IMR-90 (cell line): ENCODE results near the gene ISM1. TPM values are rescaled to one million over a fixed set of nuclear protein-coding genes. Genes with fewer than 3 reads are reported as not detected.

ENCODE experiments used
- ATAC-seq: fragments of 200-7000 bp; cut with Tn5 transposase; 2 replicates; pipeline ENCODE4 v1.9.1; 2020; ENCODE audit warnings: low read depth, mild to moderate bottlenecking, moderate library complexity
- BruUV-seq: library from RNA; stranded (reverse); fragments of 400-500 nt; replicated peaks from 2 replicates; lab custom pipeline; 2021; lab: Mats Ljungman, UMichigan
- CTCF ChIA-PET: fragments of 300-600 bp; formaldehyde crosslinking; extraction: SDS; loops from one replicate; lab custom pipeline; 2021; ENCODE audit warnings: antibody characterized with exemption; lab: Yijun Ruan, JAX
- POLR2A ChIA-PET: fragments of 300-600 bp; sonication (Branson Sonifier 250); formaldehyde crosslinking; loops from one replicate; lab custom pipeline; 2022; ENCODE audit warnings: antibody characterized with exemption; ENCODE audit not compliant: unreplicated experiment; lab: Charles Lee
- DNase-seq: peaks from one replicate; pipeline ENCODE4 v3.0.0; 2013
- H2AFZ ChIP-seq: replicated peaks from 2 replicates; pipeline ENCODE3; 2013; ENCODE audit warnings: low read length, mild to moderate bottlenecking; ENCODE audit not compliant: poor library complexity
- H2AK5ac ChIP-seq: 2 replicates; pipeline ENCODE4 v1.6.1; 2013; ENCODE audit warnings: low read depth, low read length, inconsistent platforms
- H2AK9ac ChIP-seq: replicated peaks from 2 replicates; pipeline ENCODE3; 2013; ENCODE audit warnings: mild to moderate bottlenecking, low read depth, low read length, moderate library complexity; ENCODE audit not compliant: poor library complexity
- H2BK120ac ChIP-seq: 2 replicates; pipeline ENCODE4 v1.6.1; 2013; ENCODE audit warnings: low read depth, low read length, inconsistent platforms
- H2BK15ac ChIP-seq: 3 replicates; pipeline ENCODE4 v1.6.1; 2013; ENCODE audit warnings: low read depth, low read length, inconsistent platforms
- H2BK20ac ChIP-seq: 2 replicates; pipeline ENCODE4 v1.6.1; 2013; ENCODE audit warnings: low read depth, mild to moderate bottlenecking, inconsistent platforms, low read length, moderate library complexity
- H2BK5ac ChIP-seq: 2 replicates; pipeline ENCODE4 v1.6.1; 2013; ENCODE audit warnings: mild to moderate bottlenecking, low read depth, low read length, inconsistent platforms; ENCODE audit not compliant: poor library complexity, severe bottlenecking
- H3K14ac ChIP-seq: replicated peaks from 2 replicates; pipeline ENCODE4 v1.6.1; 2013; ENCODE audit warnings: low read depth, low read length, inconsistent platforms
- H3K18ac ChIP-seq: 2 replicates; pipeline ENCODE4 v1.6.1; 2013; ENCODE audit warnings: low read depth, low read length, control low read depth
- H3K23ac ChIP-seq: 2 replicates; pipeline ENCODE4 v1.6.1; 2013; ENCODE audit warnings: low read depth, low read length, inconsistent platforms
- H3K27ac ChIP-seq: 2 replicates; pipeline ENCODE4 v1.5.1; 2013; ENCODE audit warnings: mild to moderate bottlenecking, control low read depth, low read length; ENCODE audit not compliant: insufficient read depth
- H3K27me3 ChIP-seq: 2 replicates; pipeline ENCODE4 v1.6.1; 2013; ENCODE audit warnings: low read length; ENCODE audit not compliant: control insufficient read depth, insufficient read depth
- H3K36me3 ChIP-seq: 2 replicates; pipeline ENCODE4 v1.6.1; 2013; ENCODE audit warnings: low read length, mixed read lengths; ENCODE audit not compliant: control insufficient read depth, insufficient read depth
- H3K4ac ChIP-seq: 2 replicates; pipeline ENCODE4 v1.6.1; 2013; ENCODE audit warnings: low read depth, low read length, inconsistent platforms
- H3K4me1 ChIP-seq: 2 replicates; pipeline ENCODE4 v1.6.1; 2013; ENCODE audit warnings: low read length, mixed read lengths; ENCODE audit not compliant: control insufficient read depth, insufficient read depth
- H3K4me2 ChIP-seq: 2 replicates; pipeline ENCODE4 v1.6.1; 2013; ENCODE audit warnings: low read depth, mild to moderate bottlenecking, control low read depth, low read length, moderate library complexity
- H3K4me3 ChIP-seq: 2 replicates; pipeline ENCODE4 v1.5.1; 2013; ENCODE audit warnings: low read depth, mild to moderate bottlenecking, control low read depth, low read length, moderate library complexity; ENCODE audit not compliant: insufficient read depth
- H3K56ac ChIP-seq: 2 replicates; pipeline ENCODE4 v1.6.1; 2013; ENCODE audit warnings: low read length, inconsistent platforms; ENCODE audit not compliant: insufficient read depth; ENCODE audit errors: extremely low read depth
- H3K79me1 ChIP-seq, 2 experiments: 2 replicates each; pipeline ENCODE4 v1.6.1; 2013; ENCODE audit warnings: low read length in 2 of 2, inconsistent platforms in 1 of 2, low read depth in 1 of 2
- H3K9ac ChIP-seq: 2 replicates; pipeline ENCODE4 v1.6.1; 2013; ENCODE audit warnings: low read depth, low read length, control low read depth
- H3K9me1 ChIP-seq: 2 replicates; pipeline ENCODE4 v1.6.1; 2013; ENCODE audit warnings: low read length, inconsistent platforms; ENCODE audit not compliant: insufficient read depth
- H3K9me3 ChIP-seq: 2 replicates; pipeline ENCODE4 v1.6.1; 2013; ENCODE audit warnings: low read length; ENCODE audit not compliant: control insufficient read depth, insufficient read depth
- H4K20me1 ChIP-seq: 2 replicates; pipeline ENCODE4 v1.6.1; 2013; ENCODE audit warnings: low read length, inconsistent platforms; ENCODE audit not compliant: insufficient read depth
- H4K5ac ChIP-seq: 2 replicates; pipeline ENCODE4 v1.6.1; 2013; ENCODE audit warnings: mild to moderate bottlenecking, low read depth, low read length, control low read depth
- H4K8ac ChIP-seq, 2 experiments: 2 replicates each; pipeline ENCODE4 v1.6.1; 2013; ENCODE audit warnings: low read depth in 2 of 2, low read length in 2 of 2, control low read depth in 1 of 2, inconsistent platforms in 1 of 2
- H4K91ac ChIP-seq: 2 replicates; pipeline ENCODE4 v1.6.1; 2013; ENCODE audit warnings: low read depth, low read length, inconsistent platforms; ENCODE audit not compliant: insufficient read depth
- BHLHE40 ChIP-seq: fragments of 150-350 bp; IDR thresholded peaks from 2 replicates; pipeline ENCODE4 v1.6.1; 2016; ENCODE audit warnings: mild to moderate bottlenecking, low read depth, low read length
- CEBPB ChIP-seq: IDR thresholded peaks from 2 replicates; pipeline ENCODE4 v1.6.1; 2012; ENCODE audit warnings: low read depth, low read length, improper control_type of control experiment
- CHD1 ChIP-seq: IDR thresholded peaks from 2 replicates; pipeline ENCODE4 v1.6.1; 2012; ENCODE audit warnings: low read depth, low read length, improper control_type of control experiment
- FOS ChIP-seq: fragments of 150-350 bp; IDR thresholded peaks from 2 replicates; pipeline ENCODE4 v1.6.1; 2016; ENCODE audit warnings: low read depth, low read length
- MAFK ChIP-seq: IDR thresholded peaks from 2 replicates; pipeline ENCODE4 v1.6.1; 2012; ENCODE audit warnings: low read depth, low read length, improper control_type of control experiment
- MXI1 ChIP-seq: IDR thresholded peaks from 2 replicates; pipeline ENCODE4 v1.6.1; 2012; ENCODE audit warnings: low read depth, mild to moderate bottlenecking, low read length, moderate library complexity, borderline replicate concordance
- NFE2L2 ChIP-seq: fragments of 150-350 bp; IDR thresholded peaks from 2 replicates; pipeline ENCODE4 v1.6.1; 2016; ENCODE audit warnings: low read depth, mild to moderate bottlenecking, low read length
- POLR2A ChIP-seq: IDR thresholded peaks from 2 replicates; pipeline ENCODE4 v1.6.1; 2012; ENCODE audit warnings: mild to moderate bottlenecking, low read depth, low read length
- RAD21 ChIP-seq: IDR thresholded peaks from 2 replicates; pipeline ENCODE4 v1.6.1; 2012; ENCODE audit warnings: low read length, improper control_type of control experiment
- RCOR1 ChIP-seq: IDR thresholded peaks from 2 replicates; pipeline ENCODE4 v1.6.1; 2012; ENCODE audit warnings: mild to moderate bottlenecking, low read length, improper control_type of control experiment; ENCODE audit not compliant: insufficient replicate concordance
- RFX5 ChIP-seq: IDR thresholded peaks from 2 replicates; pipeline ENCODE4 v1.8.0; 2012; ENCODE audit warnings: low read depth, mild to moderate bottlenecking, low read length, moderate library complexity
- SMC3 ChIP-seq: fragments of 150-350 bp; IDR thresholded peaks from 2 replicates; pipeline ENCODE4 v1.6.1; 2016; ENCODE audit warnings: low read depth, mild to moderate bottlenecking, antibody characterized with exemption, low read length, moderate library complexity
- WGBS, 2 experiments: methylation state at CpG; one replicate each; pipeline versions ENCODE4 v1.1.5 to v1.1.7; 2013; ENCODE audit warnings: missing lambda C conversion rate in 2 of 2; ENCODE audit not compliant: insufficient read length in 1 of 2; ENCODE audit errors: extremely low coverage in 2 of 2; 5-methylcytosine and 5-hydroxymethylcytosine counted together
- dilution Hi-C: fragments of 300-500 bp; cut with HindIII; formaldehyde crosslinking; loops from one replicate; pipeline ENCODE4 v1.14.3; 2018; ENCODE audit warnings: low sequenced_read_pairs; ENCODE audit not compliant: unreplicated experiment
- in situ Hi-C: fragments of 300-500 bp; cut with MboI; formaldehyde crosslinking; loops from 3 replicates; pipeline ENCODE4 v1.14.3; 2019; ENCODE audit warnings: low sequenced_read_pairs, inconsistent platforms, mixed read lengths
- intact Hi-C: fragments of 100-400 bp; cut with micrococcal nuclease; formaldehyde crosslinking; loops from 2 replicates; pipeline ENCODE4 v1.10.0; 2022
- polyA plus RNA-seq, 3 experiments: library from polyadenylated mRNA; depleted of rRNA; stranded (reverse); fragments of >200 nt; gene quantifications; 2 replicates each; pipeline ENCODE4 v1.2.3, GENCODE V29; 2012; ENCODE audit warnings: low replicate concordance in 1 of 3
- total RNA-seq: library from RNA; depleted of rRNA; stranded (reverse); fragments of >200 nt; gene quantifications from 2 replicates; pipeline ENCODE4 v1.2.3, GENCODE V29; 2012
- TF ChIP-seq, protein P1 (sequence below): conservative IDR thresholded peaks from 2 replicates; pipeline ENCODE4 v1.5.1; 2012; ENCODE audit warnings: mild to moderate bottlenecking, low read depth, low read length, improper control_type of control experiment
- TF ChIP-seq, protein P2 (sequence below): fragments of 150-350 bp; IDR thresholded peaks from 2 replicates; pipeline ENCODE4 v1.6.1; 2017; ENCODE audit warnings: mild to moderate bottlenecking, antibody characterized with exemption, low read length, low read depth

Gene ISM1
- total and polyA plus RNA-seq, 2 of the 4 experiments (the other 2 are of a cell fraction) = not detected

DNA sequence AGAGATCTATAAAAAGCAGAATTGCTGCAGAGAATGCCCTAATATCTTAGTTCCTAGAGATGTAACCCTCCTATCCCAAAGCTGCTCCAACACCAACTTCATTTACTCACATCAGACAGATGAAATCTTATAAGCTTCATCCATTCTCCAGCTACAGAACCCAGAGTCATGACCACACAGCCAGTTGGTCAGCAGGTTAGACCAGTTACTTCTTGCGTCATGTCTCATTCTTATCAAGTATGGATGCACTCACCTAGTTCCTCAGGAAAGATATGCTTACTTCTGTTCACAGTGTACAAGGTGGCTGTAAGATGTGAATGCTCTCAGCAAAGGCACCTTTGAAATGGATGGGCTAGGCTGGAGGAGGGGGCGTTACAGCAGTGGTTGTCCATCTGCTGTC, 47.9 kb upstream of the ISM1 start (continued):
- TF ChIP-seq, protein P1, sequence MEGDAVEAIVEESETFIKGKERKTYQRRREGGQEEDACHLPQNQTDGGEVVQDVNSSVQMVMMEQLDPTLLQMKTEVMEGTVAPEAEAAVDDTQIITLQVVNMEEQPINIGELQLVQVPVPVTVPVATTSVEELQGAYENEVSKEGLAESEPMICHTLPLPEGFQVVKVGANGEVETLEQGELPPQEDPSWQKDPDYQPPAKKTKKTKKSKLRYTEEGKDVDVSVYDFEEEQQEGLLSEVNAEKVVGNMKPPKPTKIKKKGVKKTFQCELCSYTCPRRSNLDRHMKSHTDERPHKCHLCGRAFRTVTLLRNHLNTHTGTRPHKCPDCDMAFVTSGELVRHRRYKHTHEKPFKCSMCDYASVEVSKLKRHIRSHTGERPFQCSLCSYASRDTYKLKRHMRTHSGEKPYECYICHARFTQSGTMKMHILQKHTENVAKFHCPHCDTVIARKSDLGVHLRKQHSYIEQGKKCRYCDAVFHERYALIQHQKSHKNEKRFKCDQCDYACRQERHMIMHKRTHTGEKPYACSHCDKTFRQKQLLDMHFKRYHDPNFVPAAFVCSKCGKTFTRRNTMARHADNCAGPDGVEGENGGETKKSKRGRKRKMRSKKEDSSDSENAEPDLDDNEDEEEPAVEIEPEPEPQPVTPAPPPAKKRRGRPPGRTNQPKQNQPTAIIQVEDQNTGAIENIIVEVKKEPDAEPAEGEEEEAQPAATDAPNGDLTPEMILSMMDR = no peak
- TF ChIP-seq RAD21 = no peak

DNA sequence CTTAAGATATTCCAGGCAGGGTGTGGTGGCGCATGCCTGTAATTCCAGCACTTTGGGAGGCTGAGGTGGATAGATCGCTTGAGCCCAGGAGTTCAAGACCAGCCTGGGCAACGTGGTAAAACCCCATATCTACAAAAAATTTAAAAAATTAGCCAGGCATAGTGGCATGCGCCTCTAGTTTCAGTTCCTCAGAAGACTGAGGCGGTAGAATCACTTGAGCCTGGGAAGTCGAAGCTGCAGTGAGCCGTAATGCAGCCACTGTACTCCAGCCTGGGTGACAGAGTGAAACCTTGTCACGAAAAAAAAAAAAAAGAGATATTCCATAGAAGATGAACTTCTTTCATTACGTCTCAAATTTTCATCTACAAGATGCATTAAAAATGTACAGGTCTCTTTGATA, 46.7 kb upstream of the ISM1 start:
- intact Hi-C loops = no loop called here
- TF ChIP-seq, protein P2, sequence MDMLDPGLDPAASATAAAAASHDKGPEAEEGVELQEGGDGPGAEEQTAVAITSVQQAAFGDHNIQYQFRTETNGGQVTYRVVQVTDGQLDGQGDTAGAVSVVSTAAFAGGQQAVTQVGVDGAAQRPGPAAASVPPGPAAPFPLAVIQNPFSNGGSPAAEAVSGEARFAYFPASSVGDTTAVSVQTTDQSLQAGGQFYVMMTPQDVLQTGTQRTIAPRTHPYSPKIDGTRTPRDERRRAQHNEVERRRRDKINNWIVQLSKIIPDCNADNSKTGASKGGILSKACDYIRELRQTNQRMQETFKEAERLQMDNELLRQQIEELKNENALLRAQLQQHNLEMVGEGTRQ = no peak
- TF ChIP-seq RFX5 = no peak
- no peak for TF ChIP-seq MAFK
- no peak for TF ChIP-seq RAD21
- TF ChIP-seq CEBPB = no peak
- TF ChIP-seq CHD1 = no peak
- no peak for TF ChIP-seq FOS
- TF ChIP-seq SMC3 = no peak
- no peak for TF ChIP-seq POLR2A
- no peak for TF ChIP-seq NFE2L2
- TF ChIP-seq MXI1 = no peak
- TF ChIP-seq BHLHE40 = no peak
- no peak for TF ChIP-seq RCOR1
- TF ChIP-seq, protein P1 = no peak

More for the DNA sequence above, 46.7 kb upstream of the ISM1 start:
- H3K4me1 ChIP-seq = no peaks in the 10 kb centered on the region
- H2BK20ac ChIP-seq = no peak overlapping the region
- H3K9ac ChIP-seq = no peak overlapping the region
- no peak overlapping the region for H3K4me2 ChIP-seq
- DNase-seq = no peak
- H3K9me1 ChIP-seq = no peaks in the 10 kb centered on the region
- H3K4me3 ChIP-seq = no peak overlapping the region
- H3K27ac ChIP-seq = no peak overlapping the region
- no peak overlapping the region for H4K5ac ChIP-seq
- no peak overlapping the region for H2BK15ac ChIP-seq
- no peaks in the 10 kb centered on the region for H4K20me1 ChIP-seq
- no peak overlapping the region for H4K91ac ChIP-seq
- BruUV-seq = no TSS peak
- H3K9me3 ChIP-seq = no peaks in the 10 kb centered on the region
- no peak overlapping the region for H3K56ac ChIP-seq
- no peaks in the 10 kb centered on the region for H3K36me3 ChIP-seq
- no peak overlapping the region for H3K14ac ChIP-seq
- WGBS, 2 experiments = no CpG with 5 or more reads among the region's 9 CpGs
- H3K18ac ChIP-seq = no peak overlapping the region
- H3K27me3 ChIP-seq = no peaks in the 10 kb centered on the region
- H4K8ac ChIP-seq = no peak overlapping the region
- H2AFZ ChIP-seq = no peak overlapping the region
- no peak overlapping the region for H2BK5ac ChIP-seq
- no peak overlapping the region for H2AK5ac ChIP-seq
- POLR2A ChIA-PET = no interaction called here
- in situ Hi-C loops (no loop called here), dilution Hi-C loops (no loop called here)
- CTCF ChIA-PET = no interaction called here
- ATAC-seq = no peak
- H2BK120ac ChIP-seq = no peak overlapping the region
- H3K4ac ChIP-seq = no peak overlapping the region
- H3K23ac ChIP-seq = no peak overlapping the region
- no peak overlapping the region for H2AK9ac ChIP-seq
- no peaks in the 10 kb centered on the region for H3K79me1 ChIP-seq
